SU-DHL-6 (cell line): ENCODE data around the gene ZMYND8.
"Not testable (repeated sequence)": the region's sequence is repeated elsewhere in the genome, so short reads cannot be mapped to it uniquely, and the experiment has no call there.

Experiments
- H2AFZ ChIP-seq: fragments of 200-600 bp; sonication (generic); 2 replicates; pipeline ENCODE4 v1.6.1; 2014; ENCODE audit warnings: low read depth, mild to moderate bottlenecking, moderate library complexity, mixed read lengths, antibody characterized with exemption, low read length; ENCODE audit not compliant: severe bottlenecking
- H3F3A ChIP-seq: fragments of 200-600 bp; shearing (Covaris generic); 2 replicates; pipeline ENCODE4 v1.6.0; 2016; ENCODE audit warnings: antibody characterized with exemption, mild to moderate bottlenecking; ENCODE audit not compliant: insufficient read depth
- H3K27ac ChIP-seq: fragments of 200-600 bp; sonication (generic); 2 replicates; pipeline ENCODE4 v1.5.1; 2016; ENCODE audit warnings: low read depth, mild to moderate bottlenecking, low read length, moderate library complexity, mixed read lengths
- H3K27me3 ChIP-seq: fragments of 200-600 bp; sonication (generic), shearing (Covaris generic); 2 replicates; pipeline ENCODE4 v1.6.0; 2014; ENCODE audit warnings: mild to moderate bottlenecking, low read length
- H3K36me3 ChIP-seq: fragments of 200-600 bp; sonication (generic); 2 replicates; pipeline ENCODE4 v1.6.1; 2014; ENCODE audit warnings: mild to moderate bottlenecking, low read length, mixed read lengths
- H3K4me2 ChIP-seq: fragments of 300-600, 200-600 bp; shearing (Covaris generic), sonication (generic); 2 replicates; pipeline ENCODE4 v1.6.0; 2014; ENCODE audit warnings: low read length, low read depth, mild to moderate bottlenecking; ENCODE audit not compliant: poor library complexity, severe bottlenecking
- H3K4me3 ChIP-seq: fragments of 200-600 bp; sonication (generic); 2 replicates; pipeline ENCODE4 v1.5.1; 2014; ENCODE audit warnings: antibody characterized with exemption, low read length, mild to moderate bottlenecking, mixed read lengths; ENCODE audit not compliant: insufficient read depth, poor library complexity, severe bottlenecking
- H3K79me2 ChIP-seq: fragments of 200-600 bp; sonication (generic); 2 replicates; pipeline ENCODE4 v1.6.1; 2014; ENCODE audit warnings: mild to moderate bottlenecking, low read length, moderate library complexity; ENCODE audit not compliant: insufficient read depth
- H3K9ac ChIP-seq: fragments of 200-600 bp; sonication (generic); 2 replicates; pipeline ENCODE4 v1.7.0; 2014; ENCODE audit warnings: mild to moderate bottlenecking, low read length
- H3K9me2 ChIP-seq: fragments of 200-600 bp; sonication (generic); replicated peaks from 2 replicates; pipeline ENCODE4 v1.6.1; 2014; ENCODE audit warnings: low read length; ENCODE audit not compliant: insufficient read depth
- H3K9me3 ChIP-seq: fragments of 200-600 bp; sonication (generic); 2 replicates; pipeline ENCODE4 v1.6.1; 2014; ENCODE audit warnings: low read length, mixed read lengths; ENCODE audit not compliant: insufficient read depth
- H4K20me1 ChIP-seq: fragments of 200-600 bp; sonication (generic); 2 replicates; pipeline ENCODE4 v1.6.1; 2014; ENCODE audit warnings: low read depth, mild to moderate bottlenecking, antibody characterized with exemption, low read length, moderate library complexity, mixed read lengths
- CTCF ChIP-seq: fragments of 200-600 bp; sonication (generic); IDR thresholded peaks from one replicate; pipeline ENCODE4 v1.5.1; 2017; ENCODE audit warnings: antibody characterized with exemption, mild to moderate bottlenecking, low read length, moderate library complexity; ENCODE audit not compliant: insufficient read depth, poor library complexity, severe bottlenecking
- EZH2phosphoT487 ChIP-seq: fragments of 200-600 bp; sonication (generic), shearing (Covaris generic); conservative IDR thresholded peaks from 2 replicates; pipeline ENCODE4 v1.6.1; 2018; ENCODE audit warnings: mild to moderate bottlenecking, antibody characterized with exemption, low read length, moderate library complexity, mixed read lengths

Gene ZMYND8

GRCh38 chr20:47278907-47279348 lies 77.6 kb downstream of the ZMYND8 start:
- Histone ChIP-seq H3K9ac (no peak overlapping the region), H3K4me2 (no peak overlapping the region), H3K4me3 (no peak overlapping the region), H3K27ac (no peak overlapping the region), H3K27me3 (no peaks in the 10 kb centered on the region), H4K20me1 (no peaks in the 10 kb centered on the region), H3F3A (peaks cover 11% of the 10 kb centered on the region; the same call in 1 of the 2 replicates), H3K36me3 (peaks cover 16% of the 10 kb centered on the region), H2AFZ (no peak overlapping the region), H3K79me2 (no peaks in the 10 kb centered on the region), H3K9me2 (no peaks in the 10 kb centered on the region), H3K9me3 (no peaks in the 10 kb centered on the region)
- TF ChIP-seq CTCF: no peak
- TF ChIP-seq EZH2phosphoT487: no peak

DNA sequence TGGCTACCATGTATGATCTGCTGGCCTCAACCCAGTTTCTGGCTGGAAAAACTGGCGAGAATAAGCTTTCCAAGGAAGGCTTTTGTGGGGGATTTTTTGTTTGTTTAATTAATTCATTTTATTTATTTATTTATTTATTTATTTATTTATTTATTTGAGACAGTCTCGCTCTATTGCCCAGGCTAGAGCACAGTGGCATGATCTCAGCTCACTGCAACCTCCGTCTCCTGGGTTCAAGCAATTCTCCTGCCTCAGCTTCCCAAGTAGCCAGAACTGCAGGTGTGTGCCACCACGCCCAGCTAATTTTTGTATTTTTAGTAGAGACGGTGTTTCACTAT lies 79.0 kb downstream of the ZMYND8 start:
- H3K9ac ChIP-seq, H3K79me2 ChIP-seq, H3K9me3 ChIP-seq, H3K4me2 ChIP-seq, H3K27ac ChIP-seq, H3K27me3 ChIP-seq, H2AFZ ChIP-seq, H4K20me1 ChIP-seq, H3K4me3 ChIP-seq, H3K9me2 ChIP-seq: not testable (repeated sequence)
- Histone ChIP-seq H3F3A (peaks cover 14% of the 10 kb centered on the region; the same call in 1 of the 2 replicates), H3K36me3 (peaks cover 11% of the 10 kb centered on the region)

DNA sequence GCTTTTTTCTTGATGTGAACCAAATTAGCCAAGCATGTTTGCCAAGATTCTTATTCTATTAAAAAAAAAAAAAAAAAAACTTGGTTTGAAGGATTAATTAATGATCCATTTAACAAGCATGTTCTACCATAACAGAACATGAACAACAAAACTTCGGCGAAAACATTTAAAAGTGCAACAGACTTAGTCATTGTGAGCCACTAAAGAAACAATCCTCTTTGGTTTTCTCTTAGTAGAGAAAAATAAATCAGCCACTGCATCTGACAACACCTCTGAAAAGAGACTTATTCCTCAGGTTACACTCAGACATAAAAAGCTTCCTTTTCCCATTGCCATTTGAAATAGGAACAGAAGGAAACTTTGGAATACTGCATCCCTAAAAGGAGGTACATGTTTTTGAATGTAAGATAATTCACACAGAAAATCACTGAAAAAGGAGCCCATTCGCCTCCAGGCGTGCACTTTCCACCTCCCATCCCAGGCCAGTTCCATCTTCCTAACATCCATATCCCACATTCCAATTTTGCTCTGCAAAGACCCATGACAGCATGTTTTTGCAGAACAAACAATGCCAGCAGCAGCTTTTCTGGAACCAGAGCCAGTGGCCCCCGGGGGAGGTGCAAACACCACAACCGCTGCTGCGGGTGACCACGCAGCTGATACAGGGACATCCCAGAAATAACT lies 79.5 kb downstream of the ZMYND8 start:
- no peak overlapping the region for H3K9ac ChIP-seq
- no peaks in the 10 kb centered on the region for H3K27me3 ChIP-seq
- no peak overlapping the region for H3K27ac ChIP-seq
- H3K4me2 ChIP-seq: no peak overlapping the region
- H3K4me3 ChIP-seq: no peak overlapping the region
- peaks cover 16% of the 10 kb centered on the region; the same call in 1 of the 2 replicates for H3F3A ChIP-seq
- no peaks in the 10 kb centered on the region for H3K9me2 ChIP-seq
- H2AFZ ChIP-seq: no peak overlapping the region
- TF ChIP-seq CTCF (no peak), EZH2phosphoT487 (no peak)
- H3K9me3 ChIP-seq: no peaks in the 10 kb centered on the region
- H3K79me2 ChIP-seq: peaks cover 4% of the 10 kb centered on the region; the same call in 1 of the 2 replicates
- H3K36me3 ChIP-seq: peaks cover 9% of the 10 kb centered on the region
- no peaks in the 10 kb centered on the region for H4K20me1 ChIP-seq

GRCh38 chr20:47276251-47276650 lies 80.2 kb downstream of the ZMYND8 start:
- peaks cover 4% of the 10 kb centered on the region; the same call in 1 of the 2 replicates for H3K79me2 ChIP-seq

More at GRCh38 chr20:47276251-47276650, 80.2 kb downstream of the ZMYND8 start:
- no peaks in the 10 kb centered on the region for H3K27me3 ChIP-seq
- no peaks in the 10 kb centered on the region for H3K9me2 ChIP-seq
- no peak overlapping the region for H3K9ac ChIP-seq
- H2AFZ ChIP-seq: no peak overlapping the region
- H3K36me3 ChIP-seq: peaks cover 5% of the 10 kb centered on the region
- H3F3A ChIP-seq: peaks cover 16% of the 10 kb centered on the region; the same call in 1 of the 2 replicates
- no peaks in the 10 kb centered on the region for H4K20me1 ChIP-seq
- no peak overlapping the region for H3K4me2 ChIP-seq
- no peak for TF ChIP-seq CTCF
- TF ChIP-seq EZH2phosphoT487: no peak
- no peaks in the 10 kb centered on the region for H3K9me3 ChIP-seq
- H3K27ac ChIP-seq: no peak overlapping the region
- no peak overlapping the region for H3K4me3 ChIP-seq
